Activated CD4-positive, alpha-beta T cell treated with anti-CD3 and anti-CD28 coated beads, Interleukin-2, amount 50 U/mL, for 48 hours (primary cell): ENCODE measurements around the gene USP8.

Source experiments
- DNase-seq, 2 experiments: peaks; one replicate each; pipeline ENCODE4 v3.0.0-alpha.2; 2020

USP8 gene

DNA sequence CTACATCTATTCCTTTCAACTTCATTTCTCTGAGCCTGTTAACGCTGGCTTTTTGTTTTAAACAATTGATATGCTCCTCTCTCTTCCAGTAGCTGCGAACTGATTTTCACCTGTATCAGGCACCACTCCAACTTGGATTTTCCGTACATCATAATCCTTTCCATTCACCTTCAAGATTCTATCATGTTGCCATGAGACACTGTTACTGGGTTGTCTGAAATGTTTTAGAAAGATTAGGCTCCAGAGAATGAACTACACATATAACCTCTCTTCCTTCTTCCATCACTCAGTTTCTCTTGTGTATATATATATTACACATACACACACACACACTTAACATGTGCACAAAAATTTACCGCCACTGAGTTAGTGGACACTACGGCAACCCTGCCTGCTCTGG, 122.4 kb downstream of the USP8 start, which contains the start of gene USP50:
Gene USP50 (minus strand): TSS at position 101 of the 400 bp plus-strand sequence. CDS start 141 bp downstream, outside the sequence.
- DNase-seq = no peak

DNA sequence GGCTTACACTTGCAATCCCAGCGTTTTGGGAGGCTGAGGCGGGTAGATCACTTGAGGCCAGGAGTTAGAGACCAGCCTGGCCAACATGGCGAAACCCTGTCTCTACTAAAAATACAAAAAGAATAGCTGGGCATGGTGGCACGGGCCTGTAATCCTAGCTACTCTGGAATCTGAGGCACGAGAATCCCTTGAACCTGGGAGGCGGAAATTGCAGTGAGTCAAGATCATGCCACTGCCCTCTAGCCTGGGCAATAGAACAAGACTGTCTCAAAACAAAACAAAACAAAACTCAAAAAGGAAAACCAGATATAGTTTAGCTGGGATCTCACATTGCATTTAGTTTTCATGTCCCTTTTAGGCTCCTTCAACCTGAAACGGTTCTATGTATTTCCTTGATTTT, 125.1 kb downstream of the USP8 start:
- no peak for DNase-seq

GRCh38 chr15:50552238-50552637, 128.0 kb downstream of the USP8 start:
- no peak for DNase-seq

DNA sequence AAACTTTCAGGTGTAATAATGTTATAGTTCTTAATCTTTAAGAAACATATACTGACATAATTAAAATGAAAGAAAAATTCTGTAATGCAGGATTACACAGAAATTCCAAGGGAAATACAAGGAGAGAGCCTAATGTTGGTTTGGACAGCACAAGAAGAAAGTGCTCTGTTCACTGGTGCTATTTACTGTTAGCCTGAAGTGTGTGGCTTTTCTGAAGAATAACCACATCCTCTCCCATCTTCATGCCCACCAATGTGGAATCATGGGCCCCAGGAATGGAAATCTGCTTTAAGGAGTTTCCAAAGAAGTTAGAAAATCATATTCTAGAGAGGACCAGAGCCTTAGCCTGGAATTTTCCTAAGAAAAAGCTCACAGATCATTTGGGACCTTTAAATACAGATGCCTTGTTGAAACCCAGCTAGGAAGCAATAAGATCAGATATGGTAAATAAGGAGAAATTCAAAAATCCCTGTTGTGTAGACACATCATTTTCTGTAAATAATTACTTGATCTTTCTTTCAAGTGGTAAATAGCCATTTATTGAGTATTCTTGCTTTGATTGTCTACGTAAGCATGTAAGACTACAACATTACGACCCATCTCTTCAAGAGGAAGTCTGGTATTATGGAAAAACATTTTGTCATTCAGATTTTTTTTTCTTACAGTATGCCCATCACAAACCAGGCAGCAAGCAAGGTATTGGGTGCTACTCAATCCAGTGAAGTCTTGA, 132.6 kb downstream of the USP8 start:
- DNase-seq = no peak

DNA sequence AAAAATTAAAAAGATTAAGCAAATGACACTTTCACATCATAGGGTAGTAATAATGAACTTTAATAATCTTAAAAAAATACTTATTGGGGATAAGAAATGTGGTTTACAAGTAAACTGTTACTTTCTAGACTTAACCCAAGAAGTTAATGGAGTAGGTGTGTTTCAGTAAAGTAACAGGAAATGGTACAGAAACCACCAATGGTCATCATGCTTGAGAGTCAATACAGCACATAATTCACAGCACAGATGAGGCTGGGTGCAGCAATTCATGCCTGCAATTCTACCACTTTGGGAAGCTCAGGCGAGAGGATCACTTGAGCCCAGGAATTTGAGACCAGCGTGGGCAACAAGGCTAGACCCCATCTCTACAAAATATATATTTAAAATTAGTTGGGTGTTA, 133.8 kb downstream of the USP8 start:
- no peak for DNase-seq

- no peak for DNase-seq
These were observed 138.8 kb downstream of the USP8 start for GRCh38 chr15:50562735-50563640.

GRCh38 chr15:50563756-50564155, 139.6 kb downstream of the USP8 start:
- no peak for DNase-seq
